Breast epithelium (tissue), 3 donors: ENCODE measurements around the gene PIRT.

Experiments
- POLR2A ChIP-seq: fragments of 450-650 bp; IDR thresholded peaks from one replicate; pipeline ENCODE4 v1.6.1; 2016; ENCODE audit warnings: antibody characterized with exemption, mild to moderate bottlenecking, moderate library complexity
- POLR2AphosphoS5 ChIP-seq, 3 donors: sonication (generic); formaldehyde crosslinking; IDR thresholded peaks; one replicate each; pipeline ENCODE4 v1.6.1; 2017; ENCODE audit warnings: antibody characterized with exemption in 3 of 3
- TF ChIP-seq, protein P1 (sequence below), 3 donors: fragments of 450-650 bp; IDR thresholded peaks; one replicate each; pipeline ENCODE4 v1.5.1; 2016 to 2017; ENCODE audit warnings: antibody characterized with exemption in 3 of 3, mild to moderate bottlenecking in 3 of 3, moderate library complexity in 3 of 3

DNA sequence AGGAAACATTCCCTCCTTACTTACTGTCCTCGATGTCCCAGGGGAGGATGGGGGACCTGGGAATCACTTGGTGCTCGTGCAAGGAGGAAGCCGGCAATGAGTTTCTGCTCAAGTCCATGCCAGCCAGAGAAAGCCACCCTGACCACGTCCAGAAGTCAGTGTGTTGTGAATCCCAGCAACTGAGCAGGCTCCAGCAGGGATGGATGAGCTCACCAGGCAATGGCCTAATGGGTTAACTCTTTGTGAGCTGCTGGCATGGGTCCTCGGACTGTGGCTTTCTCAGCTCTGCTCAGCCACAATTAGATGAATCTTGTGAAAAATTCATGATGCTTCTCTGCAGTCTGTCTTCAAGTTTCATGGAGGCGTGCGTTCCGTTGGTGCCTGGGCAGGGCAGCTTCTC, at the start of gene PIRT:
- TF ChIP-seq, protein P1, sequence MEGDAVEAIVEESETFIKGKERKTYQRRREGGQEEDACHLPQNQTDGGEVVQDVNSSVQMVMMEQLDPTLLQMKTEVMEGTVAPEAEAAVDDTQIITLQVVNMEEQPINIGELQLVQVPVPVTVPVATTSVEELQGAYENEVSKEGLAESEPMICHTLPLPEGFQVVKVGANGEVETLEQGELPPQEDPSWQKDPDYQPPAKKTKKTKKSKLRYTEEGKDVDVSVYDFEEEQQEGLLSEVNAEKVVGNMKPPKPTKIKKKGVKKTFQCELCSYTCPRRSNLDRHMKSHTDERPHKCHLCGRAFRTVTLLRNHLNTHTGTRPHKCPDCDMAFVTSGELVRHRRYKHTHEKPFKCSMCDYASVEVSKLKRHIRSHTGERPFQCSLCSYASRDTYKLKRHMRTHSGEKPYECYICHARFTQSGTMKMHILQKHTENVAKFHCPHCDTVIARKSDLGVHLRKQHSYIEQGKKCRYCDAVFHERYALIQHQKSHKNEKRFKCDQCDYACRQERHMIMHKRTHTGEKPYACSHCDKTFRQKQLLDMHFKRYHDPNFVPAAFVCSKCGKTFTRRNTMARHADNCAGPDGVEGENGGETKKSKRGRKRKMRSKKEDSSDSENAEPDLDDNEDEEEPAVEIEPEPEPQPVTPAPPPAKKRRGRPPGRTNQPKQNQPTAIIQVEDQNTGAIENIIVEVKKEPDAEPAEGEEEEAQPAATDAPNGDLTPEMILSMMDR (IDR thresholded peaks at IDR 0.05), result no peak
- TF ChIP-seq POLR2AphosphoS5 (IDR thresholded peaks at IDR 0.05), result no peak
- TF ChIP-seq POLR2A, result no peak
